Pancreas (tissue), 10 donors: ENCODE data around the gene PRR5. TPM values are rescaled to one million over a fixed set of nuclear protein-coding genes. Genes with fewer than 3 reads are reported as not detected.
A peak's percentile ranks its signal among the peaks of the same experiment; 100 is the strongest.

ENCODE experiments used
- ATAC-seq, 4 donors: fragments of 200-7000 bp; cut with Tn5 transposase; one replicate each; pipeline versions ENCODE4 v1.8.0 to v1.9.1; 2020; ENCODE audit warnings: mild to moderate bottlenecking in 4 of 4, moderate library complexity in 4 of 4
- DNase-seq, 6 donors: peaks; one replicate each; pipeline ENCODE4 v3.0.0-alpha.2; 2020
- FAIRE-seq: peaks from 2 replicates; lab custom pipeline; 2012; peaks lifted over from hg19 to GRCh38; lab: Jason Lieb, UNC
- H3K27ac ChIP-seq, 4 donors: fragments of 200-600 bp; sonication (generic); 1 replicate in 3 of 4; 2 replicates in 1 of 4; pipeline versions ENCODE4 v1.5.0 to v1.8.0; 2020
- H3K27me3 ChIP-seq, 4 donors: fragments of 200-600 bp; one replicate each; pipeline ENCODE4 v1.8.0; 2021
- H3K36me3 ChIP-seq, 3 donors: fragments of 200-600 bp; sonication (generic) in 1 of 3; one replicate each; pipeline versions ENCODE4 v1.5.0 to v1.8.0; 2020 to 2021
- H3K4me1 ChIP-seq, 3 donors: fragments of 200-600 bp; one replicate each; pipeline ENCODE4 v1.8.0; 2021
- H3K4me3 ChIP-seq, 4 donors: fragments of 200-600 bp; sonication (generic) in 2 of 4; one replicate each; pipeline versions ENCODE4 v1.5.0 to v1.8.0; 2020 to 2021
- H3K9me3 ChIP-seq, 4 donors: fragments of 200-600 bp; one replicate each; pipeline ENCODE4 v1.8.0; 2021
- CTCF ChIP-seq, 4 donors: fragments of 200-600 bp; sonication (generic) in 3 of 4; IDR thresholded peaks; one replicate each; pipeline versions ENCODE4 v1.5.0 to v1.8.0; 2021; ENCODE audit warnings: antibody characterized with exemption in 4 of 4
- WGBS, 2 donors: extraction: QIAGEN DNeasy Blood & Tissue Kit; methylation state at CpG; one replicate each; pipeline ENCODE4 v1.1.7; 2013; 5-methylcytosine and 5-hydroxymethylcytosine counted together
- intact Hi-C, 3 donors: fragments of 100-400 bp; cut with DNase I; formaldehyde crosslinking; loops; one replicate each; pipeline versions ENCODE4 v1.11.1 to v1.14.2; 2022
- polyA plus RNA-seq, 2 donors: library from polyadenylated mRNA; stranded (reverse); fragments of 200-250 nt; gene quantifications; one replicate each; pipeline ENCODE4 v1.2.3, GENCODE V29; 2013
- total RNA-seq, 6 donors: library from RNA; stranded (reverse); fragmentation: NEBNext Ultra II Directional in 4 of 6; extraction: Animal tissue kit (Norgen Biotek cat#: 25700) in 4 of 6; gene quantifications; one replicate each; pipeline versions ENCODE4 v1.2.1 to v1.2.4, GENCODE V29; 2021 to 2023
- donor health status: healthy with polysubstance abuse.
- donor health status: DM: no; HTN: no; CAD: no; lungs with moderate emphysema.
- donor health status: DM: no; HTN: no; CAD: no.
- donor health status: control.
- donor health status: control.
- donor health status: Bipolar disorder and iron deficiency.
- donor health status: DM: yes; HTN: yes; CAD: no.
- donor health status: DM: no; HTN: no; CAD: no.
- donor health status: DM: no; HTN: no; CAD: no.
- donor health status: DM: yes; HTN: yes; CAD: no.

Gene PRR5
- total and polyA plus RNA-seq, 8 donors: 7.0 to 23.0 (median 10.1) TPM

- intact Hi-C loops: no loop called here
- H3K27me3 ChIP-seq: no peaks in the 10 kb centered on the region
- 81 to 84% methylated on average over 18 of the region's 18 CpGs for WGBS, 2 donors
- ATAC-seq: no peak
- TF ChIP-seq CTCF (IDR thresholded peaks at IDR 0.05): no peak
- H3K27ac ChIP-seq: no peak overlapping the region
- peak in 1 of 6 donors; percentile 48 for DNase-seq
- H3K4me3 ChIP-seq: no peak overlapping the region
- no peaks in the 10 kb centered on the region for H3K36me3 ChIP-seq
- no peaks in the 10 kb centered on the region for H3K4me1 ChIP-seq
- no peaks in the 10 kb centered on the region for H3K9me3 ChIP-seq
- no peak for FAIRE-seq
Measured at GRCh38 chr22:44714703-44715350, 12.8 kb downstream of the PRR5 start.

GRCh38 chr22:44718418-44718817 is 16.4 kb downstream of the PRR5 start:
- 97 to 99% methylated on average over 3 of the region's 3 CpGs for WGBS, 2 donors
- FAIRE-seq (no peak), ATAC-seq (no peak), DNase-seq (no peak)
- H3K9me3 ChIP-seq: no peaks in the 10 kb centered on the region
- H3K4me3 ChIP-seq: no peak overlapping the region
- no peak for TF ChIP-seq CTCF (IDR thresholded peaks at IDR 0.05)
- no peaks in the 10 kb centered on the region for H3K36me3 ChIP-seq
- no peaks in the 10 kb centered on the region for H3K27me3 ChIP-seq
- no peaks in the 10 kb centered on the region for H3K4me1 ChIP-seq
- intact Hi-C loops: no loop called here
- no peak overlapping the region for H3K27ac ChIP-seq

- no peaks in the 10 kb centered on the region for H3K9me3 ChIP-seq
- no peak overlapping the region for H3K4me3 ChIP-seq
- peak in 5 of 6 donors; percentile 64 to 93 (median 75) for DNase-seq
- FAIRE-seq: no peak
- H3K27ac ChIP-seq: no peak overlapping the region
- ATAC-seq: peak; percentile 65 to 90 (median 82)
- no peaks in the 10 kb centered on the region for H3K4me1 ChIP-seq
- no peaks in the 10 kb centered on the region for H3K27me3 ChIP-seq
- 46 to 88% methylated on average over 13 of the region's 13 CpGs for WGBS, 2 donors
- intact Hi-C loops: no loop called here
- TF ChIP-seq CTCF (IDR thresholded peaks at IDR 0.05): no peak
- H3K36me3 ChIP-seq: no peaks in the 10 kb centered on the region
Measured at GRCh38 chr22:44719586-44720368, 17.8 kb downstream of the PRR5 start.

GRCh38 chr22:44721213-44721612 is 19.2 kb downstream of the PRR5 start:
- TF ChIP-seq CTCF (IDR thresholded peaks at IDR 0.05): no peak
- H3K4me3 ChIP-seq: no peak overlapping the region

GRCh38 chr22:44722611-44723010 is 20.6 kb downstream of the PRR5 start:
- no peaks in the 10 kb centered on the region for H3K4me1 ChIP-seq
- no peaks in the 10 kb centered on the region for H3K27me3 ChIP-seq
- no peak for TF ChIP-seq CTCF (IDR thresholded peaks at IDR 0.05)
- no peaks in the 10 kb centered on the region for H3K36me3 ChIP-seq
- no peaks in the 10 kb centered on the region for H3K9me3 ChIP-seq
- 91 to 98% methylated on average over 2 of the region's 2 CpGs for WGBS, 2 donors
- no peak overlapping the region for H3K27ac ChIP-seq
- intact Hi-C loops: no loop called here
- no peak overlapping the region for H3K4me3 ChIP-seq
- ATAC-seq (no peak), FAIRE-seq (no peak), DNase-seq (no peak)

More at GRCh38 chr22:44721213-44721612, 19.2 kb downstream of the PRR5 start:
- FAIRE-seq: no peak
- intact Hi-C loops: no loop called here
- DNase-seq: no peak
- Histone ChIP-seq H3K36me3 (no peaks in the 10 kb centered on the region), H3K27me3 (no peaks in the 10 kb centered on the region), H3K4me1 (no peaks in the 10 kb centered on the region), H3K9me3 (no peaks in the 10 kb centered on the region), H3K27ac (no peak overlapping the region)
- no peak for ATAC-seq
- WGBS, 2 donors: 92% methylated on average over 7 of the region's 7 CpGs
